ENCODE measurements around the gene HBEGF. TPM values are rescaled to one million over a fixed set of nuclear protein-coding genes. Genes with fewer than 3 reads are reported as not detected.

The HBEGF gene
- total and polyA plus RNA-seq, 2 experiments from 2014 or later: 2.2 to 2.9 TPM

DNA sequence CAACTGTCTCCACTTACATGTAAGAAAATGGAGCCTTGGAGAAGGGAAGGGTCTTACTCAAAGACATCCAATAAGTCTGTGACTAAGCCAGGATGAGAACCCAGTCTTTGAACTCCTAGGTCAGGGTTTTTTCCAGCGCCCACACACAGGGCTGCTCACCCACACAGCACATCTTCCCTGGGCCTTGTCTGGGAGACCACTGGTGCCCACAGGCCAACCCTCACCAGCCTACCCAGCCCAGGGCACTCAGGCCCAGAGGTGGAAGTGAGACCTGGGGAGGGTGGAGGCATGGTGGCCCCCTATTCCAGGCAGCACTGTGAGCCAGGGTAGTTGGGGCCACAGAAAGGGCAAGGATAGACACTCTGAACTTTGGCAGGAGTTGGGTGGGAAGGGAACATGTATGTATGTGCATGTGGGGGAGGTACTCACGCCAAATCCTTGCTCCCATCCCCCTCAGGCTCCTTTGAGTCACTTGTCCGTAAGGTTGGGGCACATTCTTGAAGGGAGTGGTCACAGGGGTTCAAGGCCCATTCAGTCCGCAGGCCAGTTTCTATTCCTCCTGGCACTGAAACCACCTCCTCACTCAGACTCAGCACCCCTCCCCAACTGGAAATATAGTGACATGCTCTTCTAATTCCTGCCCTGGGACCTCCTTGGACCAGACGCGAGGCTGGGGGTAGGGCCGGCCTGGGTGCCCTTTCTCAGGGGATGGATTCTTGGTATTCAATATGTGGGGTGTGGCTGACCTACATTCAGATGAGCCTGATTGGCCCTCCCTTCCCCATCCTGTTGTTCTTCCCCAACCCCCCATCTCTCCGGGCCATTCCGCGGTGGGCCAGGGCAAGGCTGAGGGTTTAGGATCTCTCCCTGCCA is 10.7 kb upstream of the HBEGF start:
- Histone ChIP-seq H3K27me3 (ENCODE audit: insufficient read depth) (no peaks in the 10 kb centered on the region), H2AFZ (peak overlapping the region; percentile 69), H3K4me1 (ENCODE audit: insufficient read depth) (0 out of 2 replicates have a peak, but pooled peaks cover 4% of the 10 kb centered on the region), H3K27ac (ENCODE audit: low read depth) (no peak overlapping the region), H3K4me3 (no peak overlapping the region; the same call in 1 of the 2 replicates), H3K4me2 (no peak overlapping the region; the same call in 1 of the 2 replicates), H3K36me3 (ENCODE audit: insufficient read depth) (no peaks in the 10 kb centered on the region), H4K20me1 (replicated peaks; ENCODE audit: insufficient read depth) (no peaks in the 10 kb centered on the region), H3K79me2 (replicated peaks; ENCODE audit: insufficient read depth) (no peaks in the 10 kb centered on the region), H3F3A (replicated peaks; ENCODE audit: low read depth) (no peaks in the 10 kb centered on the region), H3K9me2 (ENCODE audit: insufficient read depth) (no peaks in the 10 kb centered on the region)
- TF ChIP-seq JUNB (IDR thresholded peaks at IDR 0.05; ENCODE audit: unreplicated experiment) (no peak), ZNF462 (CRISPR knock-in tag; IDR thresholded peaks at IDR 0.05) (no peak)
- Mint-ChIP-seq H3K27me3 (ENCODE audit: insufficient read depth, low read depth, poor library complexity) (peaks cover 14% of the 10 kb centered on the region), H3K4me3 (no peak overlapping the region), H3K36me3 (ENCODE audit: low read depth) (no peaks in the 10 kb centered on the region), H3K27ac (no peak overlapping the region), H3K4me1 (peaks cover 8% of the 10 kb centered on the region), H3K9me3 (no peaks in the 10 kb centered on the region)
- no peak for ATAC-seq
- no peak for DNase-seq (ENCODE audit: low spot score)

- H3K27me3 Mint-ChIP-seq (ENCODE audit: insufficient read depth, low read depth, poor library complexity): peaks cover 14% of the 10 kb centered on the region
- no peaks in the 10 kb centered on the region for H3F3A ChIP-seq (replicated peaks; ENCODE audit: low read depth)
- no peaks in the 10 kb centered on the region for H3K79me2 ChIP-seq (replicated peaks; ENCODE audit: insufficient read depth)
- H3K4me1 Mint-ChIP-seq: peaks cover 8% of the 10 kb centered on the region
- no peak overlapping the region for H3K4me3 Mint-ChIP-seq
- no peaks in the 10 kb centered on the region for H4K20me1 ChIP-seq (replicated peaks; ENCODE audit: insufficient read depth)
- no peaks in the 10 kb centered on the region for H3K9me2 ChIP-seq (ENCODE audit: insufficient read depth)
- 0 out of 2 replicates have a peak, but pooled peaks cover 4% of the 10 kb centered on the region for H3K4me1 ChIP-seq (ENCODE audit: insufficient read depth)
- no peak overlapping the region for H3K27ac Mint-ChIP-seq
- no peaks in the 10 kb centered on the region for H3K27me3 ChIP-seq (ENCODE audit: insufficient read depth)
- no peak overlapping the region for H3K4me3 ChIP-seq
- H3K36me3 ChIP-seq (ENCODE audit: insufficient read depth): no peaks in the 10 kb centered on the region
- no peak overlapping the region for H2AFZ ChIP-seq
- no peak overlapping the region for H3K27ac ChIP-seq (ENCODE audit: low read depth)
- H3K36me3 Mint-ChIP-seq (ENCODE audit: low read depth): no peaks in the 10 kb centered on the region
- H3K4me2 ChIP-seq: no peak overlapping the region
- ATAC-seq: no peak
- no peak for DNase-seq (ENCODE audit: low spot score)
- no peaks in the 10 kb centered on the region for H3K9me3 Mint-ChIP-seq
- no peak for TF ChIP-seq ZNF114 (CRISPR knock-in tag; IDR thresholded peaks at IDR 0.05)
- no peak for TF ChIP-seq ETS1 (IDR thresholded peaks at IDR 0.05)
- TF ChIP-seq NANOG (IDR thresholded peaks at IDR 0.05; ENCODE audit: borderline replicate concordance): no peak
- TF ChIP-seq EZH2phosphoT487 (IDR thresholded peaks at IDR 0.05; ENCODE audit: unreplicated experiment): no peak
- no peak for TF ChIP-seq REST (IDR thresholded peaks at IDR 0.05; ENCODE audit: unreplicated experiment)
- TF ChIP-seq POLR2AphosphoS5 (IDR thresholded peaks at IDR 0.05; ENCODE audit: low read depth): no peak
Measured at GRCh38 chr5:140355546-140355945, 9.1 kb upstream of the HBEGF start.

Measured in GM23338 (cell line).